ENCODE measurements around the gene SLC5A1. TPM values are rescaled to one million over a fixed set of nuclear protein-coding genes. Genes with fewer than 3 reads are reported as not detected.
A peak's percentile ranks its signal among the peaks of the same experiment; 100 is the strongest.

The SLC5A1 gene
- total RNA-seq, 1 donor from 2014 or later: not detected

DNA sequence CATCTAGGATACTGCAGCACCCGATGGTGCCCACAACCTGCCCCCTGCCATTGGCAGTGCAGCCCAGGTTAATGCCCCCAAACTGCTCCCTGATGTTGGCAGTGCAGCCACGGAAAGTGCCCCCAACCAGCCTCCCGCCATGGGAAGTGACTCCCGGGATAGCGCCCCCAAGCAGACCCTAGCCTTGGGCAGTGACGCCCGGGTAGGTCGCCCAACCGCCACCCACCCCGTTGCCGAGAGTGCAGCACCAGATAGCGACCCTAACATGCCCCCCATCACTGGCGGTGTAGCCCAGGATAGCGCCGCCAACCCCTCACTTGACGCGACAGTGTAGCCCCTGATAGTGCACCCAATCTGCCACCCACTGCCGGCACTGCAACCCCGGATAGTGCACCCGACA, 77.5 kb downstream of the SLC5A1 start:
- TF ChIP-seq, protein P1, sequence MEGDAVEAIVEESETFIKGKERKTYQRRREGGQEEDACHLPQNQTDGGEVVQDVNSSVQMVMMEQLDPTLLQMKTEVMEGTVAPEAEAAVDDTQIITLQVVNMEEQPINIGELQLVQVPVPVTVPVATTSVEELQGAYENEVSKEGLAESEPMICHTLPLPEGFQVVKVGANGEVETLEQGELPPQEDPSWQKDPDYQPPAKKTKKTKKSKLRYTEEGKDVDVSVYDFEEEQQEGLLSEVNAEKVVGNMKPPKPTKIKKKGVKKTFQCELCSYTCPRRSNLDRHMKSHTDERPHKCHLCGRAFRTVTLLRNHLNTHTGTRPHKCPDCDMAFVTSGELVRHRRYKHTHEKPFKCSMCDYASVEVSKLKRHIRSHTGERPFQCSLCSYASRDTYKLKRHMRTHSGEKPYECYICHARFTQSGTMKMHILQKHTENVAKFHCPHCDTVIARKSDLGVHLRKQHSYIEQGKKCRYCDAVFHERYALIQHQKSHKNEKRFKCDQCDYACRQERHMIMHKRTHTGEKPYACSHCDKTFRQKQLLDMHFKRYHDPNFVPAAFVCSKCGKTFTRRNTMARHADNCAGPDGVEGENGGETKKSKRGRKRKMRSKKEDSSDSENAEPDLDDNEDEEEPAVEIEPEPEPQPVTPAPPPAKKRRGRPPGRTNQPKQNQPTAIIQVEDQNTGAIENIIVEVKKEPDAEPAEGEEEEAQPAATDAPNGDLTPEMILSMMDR (IDR thresholded peaks at IDR 0.05; ENCODE audit: unreplicated experiment): no peak
- no peak for DNase-seq (ENCODE audit: low spot score, unreplicated experiment)
- Mint-ChIP-seq H3K36me3 (ENCODE audit: insufficient read depth) (no peaks in the 10 kb centered on the region), H3K9me3 (ENCODE audit: low read depth) (no peaks in the 10 kb centered on the region), H3K4me3 (ENCODE audit: low read depth) (no peak overlapping the region), H3K27ac (no peak overlapping the region), H3K27me3 (peaks cover 12% of the 10 kb centered on the region), H3K4me1 (ENCODE audit: low read depth) (no peaks in the 10 kb centered on the region)

DNA sequence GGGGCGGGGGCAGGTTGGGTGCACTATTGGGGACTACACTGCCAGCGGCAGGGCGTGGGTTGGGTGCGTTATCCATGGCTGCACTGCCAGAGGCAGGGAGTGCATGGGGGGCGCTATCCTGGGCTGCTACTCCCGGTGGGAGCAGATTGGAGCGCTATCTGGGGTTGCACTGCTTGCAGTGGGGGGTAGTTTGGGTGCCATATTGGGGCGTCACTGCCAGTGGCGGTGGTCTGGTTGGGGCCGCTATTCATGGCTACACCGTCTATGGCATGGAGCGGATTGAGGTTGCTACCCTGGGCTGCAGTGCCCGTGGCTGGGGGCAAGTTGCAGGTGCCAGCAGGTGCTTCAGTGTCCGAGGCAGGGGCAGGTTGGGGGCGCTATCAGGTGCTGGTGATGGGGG, 79.8 kb downstream of the SLC5A1 start:
- DNase-seq (ENCODE audit: low spot score, unreplicated experiment): no peak
- Mint-ChIP-seq H3K4me3 (ENCODE audit: low read depth) (no peak overlapping the region), H3K36me3 (ENCODE audit: insufficient read depth) (no peaks in the 10 kb centered on the region), H3K9me3 (ENCODE audit: low read depth) (no peaks in the 10 kb centered on the region), H3K27me3 (peaks cover 8% of the 10 kb centered on the region), H3K27ac (no peak overlapping the region), H3K4me1 (ENCODE audit: low read depth) (no peaks in the 10 kb centered on the region)
- TF ChIP-seq, protein P1 (IDR thresholded peaks at IDR 0.05; ENCODE audit: unreplicated experiment): no peak

DNA sequence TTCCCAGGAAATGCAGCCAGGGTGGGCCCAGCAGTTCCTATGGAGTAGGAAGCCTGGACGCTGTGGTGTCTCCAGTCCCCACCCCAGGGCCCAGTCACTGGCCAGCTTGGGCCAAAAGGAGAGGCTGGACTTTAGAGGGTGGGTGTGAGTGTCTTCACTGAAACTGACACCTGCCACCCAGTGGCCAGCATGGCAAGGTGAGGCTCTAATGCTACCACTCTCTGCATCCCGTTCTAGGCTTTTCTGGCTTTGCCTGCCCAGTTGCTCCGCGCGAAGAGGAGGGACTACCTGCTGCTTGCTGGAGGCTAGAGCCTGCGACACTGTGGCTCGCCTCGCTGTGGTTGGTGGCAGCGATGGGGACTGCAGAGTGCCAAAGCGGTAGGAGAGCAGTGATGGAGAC, 80.6 kb downstream of the SLC5A1 start:
- TF ChIP-seq, protein P1 (IDR thresholded peaks at IDR 0.05; ENCODE audit: unreplicated experiment): peak; percentile 25
- DNase-seq (ENCODE audit: low spot score, unreplicated experiment): no peak
- Mint-ChIP-seq H3K27me3 (peaks cover 8% of the 10 kb centered on the region), H3K9me3 (ENCODE audit: low read depth) (no peaks in the 10 kb centered on the region), H3K4me3 (ENCODE audit: low read depth) (no peak overlapping the region), H3K4me1 (ENCODE audit: low read depth) (no peaks in the 10 kb centered on the region), H3K27ac (no peak overlapping the region), H3K36me3 (ENCODE audit: insufficient read depth) (no peaks in the 10 kb centered on the region)

DNA sequence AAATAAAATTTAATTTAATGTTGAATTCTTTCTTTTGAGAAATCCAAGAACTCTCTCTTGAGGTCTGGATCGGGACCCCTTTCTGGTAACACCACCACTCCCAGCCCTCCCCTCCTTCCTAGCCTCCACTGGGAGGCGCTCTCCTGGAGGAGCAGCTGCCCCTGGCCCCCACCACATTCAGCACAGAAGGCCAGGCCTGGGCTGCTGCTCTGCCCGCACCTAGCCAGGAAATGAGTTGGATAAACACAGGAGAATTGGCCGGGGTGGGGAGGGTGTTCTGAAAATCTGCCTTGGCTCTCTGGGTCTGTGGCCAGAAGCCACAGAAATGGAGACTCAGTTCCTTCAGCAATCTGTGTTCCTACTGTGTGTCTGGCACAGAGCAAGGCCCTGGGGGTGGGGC, 84.8 kb downstream of the SLC5A1 start:
- no peak for DNase-seq (ENCODE audit: low spot score, unreplicated experiment)

DNA sequence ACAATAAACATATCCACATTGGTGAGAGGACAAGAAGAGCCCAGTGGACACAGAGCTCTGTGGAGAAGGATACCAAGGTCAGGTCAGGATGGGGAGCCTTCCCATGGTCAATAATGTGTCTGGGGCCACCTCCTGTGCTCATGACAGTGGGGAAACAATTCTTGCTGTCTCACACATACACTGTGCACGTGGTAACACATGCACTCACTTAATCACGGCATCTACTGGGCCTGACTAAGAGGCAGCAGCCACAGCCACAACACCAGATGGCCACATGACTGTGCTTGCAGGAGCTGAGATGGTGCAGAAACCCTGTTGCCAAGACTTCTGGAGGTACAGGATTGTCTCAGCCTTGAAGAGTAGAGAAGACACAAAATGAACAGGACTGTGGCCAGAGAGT, 87.4 kb downstream of the SLC5A1 start:
- DNase-seq (ENCODE audit: low spot score, unreplicated experiment): no peak
- Mint-ChIP-seq H3K4me1 (ENCODE audit: low read depth) (no peaks in the 10 kb centered on the region), H3K9me3 (ENCODE audit: low read depth) (no peaks in the 10 kb centered on the region), H3K27ac (no peak overlapping the region), H3K36me3 (ENCODE audit: insufficient read depth) (no peaks in the 10 kb centered on the region), H3K4me3 (ENCODE audit: low read depth) (no peak overlapping the region), H3K27me3 (no peaks in the 10 kb centered on the region)
- TF ChIP-seq, protein P1 (IDR thresholded peaks at IDR 0.05; ENCODE audit: unreplicated experiment): no peak

More for the DNA sequence above, 84.8 kb downstream of the SLC5A1 start:
- H3K9me3 Mint-ChIP-seq (ENCODE audit: low read depth): no peaks in the 10 kb centered on the region
- no peaks in the 10 kb centered on the region for H3K36me3 Mint-ChIP-seq (ENCODE audit: insufficient read depth)
- H3K4me1 Mint-ChIP-seq (ENCODE audit: low read depth): no peaks in the 10 kb centered on the region
- no peak overlapping the region for H3K27ac Mint-ChIP-seq
- H3K4me3 Mint-ChIP-seq (ENCODE audit: low read depth): no peak overlapping the region
- TF ChIP-seq, protein P1 (IDR thresholded peaks at IDR 0.05; ENCODE audit: unreplicated experiment): peak; percentile 21
- H3K27me3 Mint-ChIP-seq: peaks cover 8% of the 10 kb centered on the region
